Measurements from ENCODE around the gene ITPR3. TPM values are rescaled to one million over a fixed set of nuclear protein-coding genes. Genes with fewer than 3 reads are reported as not detected.

The ITPR3 gene
- total RNA-seq, 2 donors from 2014 or later, result 57.0 to 59.7 TPM

- H3K27ac Mint-ChIP-seq, result peak overlapping the region; percentile 38
- peaks cover 96% of the 10 kb centered on the region for H3K36me3 Mint-ChIP-seq (ENCODE audit: low read depth)
- H3K4me1 Mint-ChIP-seq, result peaks cover 9% of the 10 kb centered on the region
Measured at GRCh38 chr6:33684983-33685382, 63.9 kb downstream of the ITPR3 start.

GRCh38 chr6:33685411-33686224 is 64.5 kb downstream of the ITPR3 start:
- H3K36me3 Mint-ChIP-seq (ENCODE audit: low read depth), result peaks cover 96% of the 10 kb centered on the region
- no peak for ATAC-seq (replicated peaks)
- no peak overlapping the region for H3K4me3 Mint-ChIP-seq
- peaks cover 9% of the 10 kb centered on the region for H3K4me1 Mint-ChIP-seq
- H3K9me3 Mint-ChIP-seq, result no peaks in the 10 kb centered on the region
- H3K27me3 Mint-ChIP-seq, result no peaks in the 10 kb centered on the region
- no peak overlapping the region for H3K27ac Mint-ChIP-seq

More at GRCh38 chr6:33684983-33685382, 63.9 kb downstream of the ITPR3 start:
- H3K9me3 Mint-ChIP-seq, result no peaks in the 10 kb centered on the region
- H3K27me3 Mint-ChIP-seq, result no peaks in the 10 kb centered on the region
- H3K4me3 Mint-ChIP-seq, result no peak overlapping the region
- no peak for ATAC-seq (replicated peaks)

- H3K36me3 Mint-ChIP-seq (ENCODE audit: low read depth), result peaks cover 96% of the 10 kb centered on the region
Measured at GRCh38 chr6:33686225-33686924, 65.3 kb downstream of the ITPR3 start.

GRCh38 chr6:33686981-33687975 is 66.2 kb downstream of the ITPR3 start:
- peaks cover 96% of the 10 kb centered on the region for H3K36me3 Mint-ChIP-seq (ENCODE audit: low read depth)

More at GRCh38 chr6:33686225-33686924, 65.3 kb downstream of the ITPR3 start:
- Mint-ChIP-seq H3K27me3 (no peaks in the 10 kb centered on the region), H3K9me3 (no peaks in the 10 kb centered on the region), H3K27ac (no peak overlapping the region), H3K4me3 (no peak overlapping the region), H3K4me1 (peaks cover 9% of the 10 kb centered on the region)
- ATAC-seq (replicated peaks), result no peak

GRCh38 chr6:33688006-33688405 is 66.9 kb downstream of the ITPR3 start:
- Mint-ChIP-seq H3K27me3 (no peaks in the 10 kb centered on the region), H3K4me3 (no peak overlapping the region), H3K9me3 (no peaks in the 10 kb centered on the region), H3K27ac (no peak overlapping the region), H3K36me3 (ENCODE audit: low read depth) (peaks cover 96% of the 10 kb centered on the region), H3K4me1 (peaks cover 11% of the 10 kb centered on the region)
- ATAC-seq (replicated peaks), result no peak

More at GRCh38 chr6:33686981-33687975, 66.2 kb downstream of the ITPR3 start:
- Mint-ChIP-seq H3K9me3 (no peaks in the 10 kb centered on the region), H3K4me3 (no peak overlapping the region), H3K27me3 (no peaks in the 10 kb centered on the region), H3K27ac (no peak overlapping the region), H3K4me1 (peaks cover 10% of the 10 kb centered on the region)
- ATAC-seq (replicated peaks), result no peak

GRCh38 chr6:33688451-33689147 is 67.5 kb downstream of the ITPR3 start:
- Mint-ChIP-seq H3K36me3 (ENCODE audit: low read depth) (peaks cover 97% of the 10 kb centered on the region), H3K27me3 (no peaks in the 10 kb centered on the region), H3K4me1 (peaks cover 15% of the 10 kb centered on the region), H3K9me3 (no peaks in the 10 kb centered on the region), H3K27ac (no peak overlapping the region), H3K4me3 (no peak overlapping the region)
- no peak for ATAC-seq (replicated peaks)

- H3K4me1 Mint-ChIP-seq, result peaks cover 17% of the 10 kb centered on the region
- H3K27ac Mint-ChIP-seq, result no peak overlapping the region
- peaks cover 97% of the 10 kb centered on the region for H3K36me3 Mint-ChIP-seq (ENCODE audit: low read depth)
- no peaks in the 10 kb centered on the region for H3K9me3 Mint-ChIP-seq
- H3K4me3 Mint-ChIP-seq, result no peak overlapping the region
- H3K27me3 Mint-ChIP-seq, result no peaks in the 10 kb centered on the region
- ATAC-seq (replicated peaks), result no peak
Measured at GRCh38 chr6:33689148-33689494, 68.0 kb downstream of the ITPR3 start.

- no peak for ATAC-seq (replicated peaks)
- H3K36me3 Mint-ChIP-seq (ENCODE audit: low read depth), result peaks cover 97% of the 10 kb centered on the region
- H3K4me3 Mint-ChIP-seq, result no peak overlapping the region
- H3K9me3 Mint-ChIP-seq, result no peaks in the 10 kb centered on the region
- H3K4me1 Mint-ChIP-seq, result peaks cover 25% of the 10 kb centered on the region
- no peak overlapping the region for H3K27ac Mint-ChIP-seq
- H3K27me3 Mint-ChIP-seq, result no peaks in the 10 kb centered on the region
Measured at GRCh38 chr6:33689879-33690278, 68.8 kb downstream of the ITPR3 start.

GRCh38 chr6:33690766-33691165 is 69.6 kb downstream of the ITPR3 start:
- Mint-ChIP-seq H3K4me1 (peaks cover 27% of the 10 kb centered on the region), H3K27me3 (no peaks in the 10 kb centered on the region), H3K27ac (peak overlapping the region; percentile 9), H3K9me3 (no peaks in the 10 kb centered on the region), H3K4me3 (no peak overlapping the region), H3K36me3 (ENCODE audit: low read depth) (peaks cover 97% of the 10 kb centered on the region)
- no peak for ATAC-seq (replicated peaks)

GRCh38 chr6:33691456-33692077 is 70.4 kb downstream of the ITPR3 start:
- peaks cover 35% of the 10 kb centered on the region for H3K4me1 Mint-ChIP-seq
- H3K36me3 Mint-ChIP-seq (ENCODE audit: low read depth), result peaks cover 97% of the 10 kb centered on the region
- no peaks in the 10 kb centered on the region for H3K27me3 Mint-ChIP-seq
- peak overlapping the region; percentile 99 for H3K27ac Mint-ChIP-seq
- H3K9me3 Mint-ChIP-seq, result no peaks in the 10 kb centered on the region
- no peak for ATAC-seq (replicated peaks)
- peak overlapping the region; percentile 87 for H3K4me3 Mint-ChIP-seq

GRCh38 chr6:33692078-33692759 is 71.1 kb downstream of the ITPR3 start:
- H3K4me3 Mint-ChIP-seq, result peak overlapping the region; percentile 87

GRCh38 chr6:33692760-33693158 is 71.6 kb downstream of the ITPR3 start:
- peak; percentile 81 for ATAC-seq (replicated peaks)

More at GRCh38 chr6:33692078-33692759, 71.1 kb downstream of the ITPR3 start:
- H3K9me3 Mint-ChIP-seq, result no peaks in the 10 kb centered on the region
- no peaks in the 10 kb centered on the region for H3K27me3 Mint-ChIP-seq
- ATAC-seq (replicated peaks), result no peak
- H3K27ac Mint-ChIP-seq, result peak overlapping the region; percentile 99
- peaks cover 99% of the 10 kb centered on the region for H3K36me3 Mint-ChIP-seq (ENCODE audit: low read depth)
- peaks cover 40% of the 10 kb centered on the region for H3K4me1 Mint-ChIP-seq

More at GRCh38 chr6:33692760-33693158, 71.6 kb downstream of the ITPR3 start:
- Mint-ChIP-seq H3K36me3 (ENCODE audit: low read depth) (peaks cover 99% of the 10 kb centered on the region), H3K4me3 (peak overlapping the region; percentile 87), H3K27me3 (no peaks in the 10 kb centered on the region), H3K4me1 (peaks cover 46% of the 10 kb centered on the region), H3K9me3 (no peaks in the 10 kb centered on the region), H3K27ac (peak overlapping the region; percentile 99)
